IMR-90 (cell line): ENCODE measurements around the gene HMGCS2. TPM values are rescaled to one million over a fixed set of nuclear protein-coding genes. Genes with fewer than 3 reads are reported as not detected.

Source experiments
- ATAC-seq: fragments of 200-7000 bp; cut with Tn5 transposase; 2 replicates; pipeline ENCODE4 v1.9.1; 2020; ENCODE audit warnings: low read depth, mild to moderate bottlenecking, moderate library complexity
- BruUV-seq: library from RNA; stranded (reverse); fragments of 400-500 nt; replicated peaks from 2 replicates; lab custom pipeline; 2021; lab: Mats Ljungman, UMichigan
- CTCF ChIA-PET: fragments of 300-600 bp; formaldehyde crosslinking; extraction: SDS; loops from one replicate; lab custom pipeline; 2021; ENCODE audit warnings: antibody characterized with exemption; lab: Yijun Ruan, JAX
- POLR2A ChIA-PET: fragments of 300-600 bp; sonication (Branson Sonifier 250); formaldehyde crosslinking; loops from one replicate; lab custom pipeline; 2022; ENCODE audit warnings: antibody characterized with exemption; ENCODE audit not compliant: unreplicated experiment; lab: Charles Lee
- DNase-seq: peaks from one replicate; pipeline ENCODE4 v3.0.0; 2013
- H2AFZ ChIP-seq: replicated peaks from 2 replicates; pipeline ENCODE3; 2013; ENCODE audit warnings: low read length, mild to moderate bottlenecking; ENCODE audit not compliant: poor library complexity
- H2AK5ac ChIP-seq: 2 replicates; pipeline ENCODE4 v1.6.1; 2013; ENCODE audit warnings: low read depth, low read length, inconsistent platforms
- H2AK9ac ChIP-seq: replicated peaks from 2 replicates; pipeline ENCODE3; 2013; ENCODE audit warnings: mild to moderate bottlenecking, low read depth, low read length, moderate library complexity; ENCODE audit not compliant: poor library complexity
- H2BK120ac ChIP-seq: 2 replicates; pipeline ENCODE4 v1.6.1; 2013; ENCODE audit warnings: low read depth, low read length, inconsistent platforms
- H2BK15ac ChIP-seq: 3 replicates; pipeline ENCODE4 v1.6.1; 2013; ENCODE audit warnings: low read depth, low read length, inconsistent platforms
- H2BK20ac ChIP-seq: 2 replicates; pipeline ENCODE4 v1.6.1; 2013; ENCODE audit warnings: low read depth, mild to moderate bottlenecking, inconsistent platforms, low read length, moderate library complexity
- H2BK5ac ChIP-seq: 2 replicates; pipeline ENCODE4 v1.6.1; 2013; ENCODE audit warnings: mild to moderate bottlenecking, low read depth, low read length, inconsistent platforms; ENCODE audit not compliant: poor library complexity, severe bottlenecking
- H3K14ac ChIP-seq: replicated peaks from 2 replicates; pipeline ENCODE4 v1.6.1; 2013; ENCODE audit warnings: low read depth, low read length, inconsistent platforms
- H3K18ac ChIP-seq: 2 replicates; pipeline ENCODE4 v1.6.1; 2013; ENCODE audit warnings: low read depth, low read length, control low read depth
- H3K23ac ChIP-seq: 2 replicates; pipeline ENCODE4 v1.6.1; 2013; ENCODE audit warnings: low read depth, low read length, inconsistent platforms
- H3K27ac ChIP-seq: 2 replicates; pipeline ENCODE4 v1.5.1; 2013; ENCODE audit warnings: mild to moderate bottlenecking, control low read depth, low read length; ENCODE audit not compliant: insufficient read depth
- H3K27me3 ChIP-seq: 2 replicates; pipeline ENCODE4 v1.6.1; 2013; ENCODE audit warnings: low read length; ENCODE audit not compliant: control insufficient read depth, insufficient read depth
- H3K36me3 ChIP-seq: 2 replicates; pipeline ENCODE4 v1.6.1; 2013; ENCODE audit warnings: low read length, mixed read lengths; ENCODE audit not compliant: control insufficient read depth, insufficient read depth
- H3K4ac ChIP-seq: 2 replicates; pipeline ENCODE4 v1.6.1; 2013; ENCODE audit warnings: low read depth, low read length, inconsistent platforms
- H3K4me1 ChIP-seq: 2 replicates; pipeline ENCODE4 v1.6.1; 2013; ENCODE audit warnings: low read length, mixed read lengths; ENCODE audit not compliant: control insufficient read depth, insufficient read depth
- H3K4me2 ChIP-seq: 2 replicates; pipeline ENCODE4 v1.6.1; 2013; ENCODE audit warnings: low read depth, mild to moderate bottlenecking, control low read depth, low read length, moderate library complexity
- H3K4me3 ChIP-seq: 2 replicates; pipeline ENCODE4 v1.5.1; 2013; ENCODE audit warnings: low read depth, mild to moderate bottlenecking, control low read depth, low read length, moderate library complexity; ENCODE audit not compliant: insufficient read depth
- H3K56ac ChIP-seq: 2 replicates; pipeline ENCODE4 v1.6.1; 2013; ENCODE audit warnings: low read length, inconsistent platforms; ENCODE audit not compliant: insufficient read depth; ENCODE audit errors: extremely low read depth
- H3K79me1 ChIP-seq, 2 experiments: 2 replicates each; pipeline ENCODE4 v1.6.1; 2013; ENCODE audit warnings: low read length in 2 of 2, inconsistent platforms in 1 of 2, low read depth in 1 of 2
- H3K9ac ChIP-seq: 2 replicates; pipeline ENCODE4 v1.6.1; 2013; ENCODE audit warnings: low read depth, low read length, control low read depth
- H3K9me1 ChIP-seq: 2 replicates; pipeline ENCODE4 v1.6.1; 2013; ENCODE audit warnings: low read length, inconsistent platforms; ENCODE audit not compliant: insufficient read depth
- H3K9me3 ChIP-seq: 2 replicates; pipeline ENCODE4 v1.6.1; 2013; ENCODE audit warnings: low read length; ENCODE audit not compliant: control insufficient read depth, insufficient read depth
- H4K20me1 ChIP-seq: 2 replicates; pipeline ENCODE4 v1.6.1; 2013; ENCODE audit warnings: low read length, inconsistent platforms; ENCODE audit not compliant: insufficient read depth
- H4K5ac ChIP-seq: 2 replicates; pipeline ENCODE4 v1.6.1; 2013; ENCODE audit warnings: mild to moderate bottlenecking, low read depth, low read length, control low read depth
- H4K8ac ChIP-seq, 2 experiments: 2 replicates each; pipeline ENCODE4 v1.6.1; 2013; ENCODE audit warnings: low read depth in 2 of 2, low read length in 2 of 2, control low read depth in 1 of 2, inconsistent platforms in 1 of 2
- H4K91ac ChIP-seq: 2 replicates; pipeline ENCODE4 v1.6.1; 2013; ENCODE audit warnings: low read depth, low read length, inconsistent platforms; ENCODE audit not compliant: insufficient read depth
- CEBPB ChIP-seq: IDR thresholded peaks from 2 replicates; pipeline ENCODE4 v1.6.1; 2012; ENCODE audit warnings: low read depth, low read length, improper control_type of control experiment
- CHD1 ChIP-seq: IDR thresholded peaks from 2 replicates; pipeline ENCODE4 v1.6.1; 2012; ENCODE audit warnings: low read depth, low read length, improper control_type of control experiment
- FOS ChIP-seq: fragments of 150-350 bp; IDR thresholded peaks from 2 replicates; pipeline ENCODE4 v1.6.1; 2016; ENCODE audit warnings: low read depth, low read length
- MAFK ChIP-seq: IDR thresholded peaks from 2 replicates; pipeline ENCODE4 v1.6.1; 2012; ENCODE audit warnings: low read depth, low read length, improper control_type of control experiment
- MAZ ChIP-seq: IDR thresholded peaks from 2 replicates; pipeline ENCODE4 v1.6.1; 2012; ENCODE audit warnings: low read depth, mild to moderate bottlenecking, low read length, improper control_type of control experiment, moderate library complexity, borderline replicate concordance
- MXI1 ChIP-seq: IDR thresholded peaks from 2 replicates; pipeline ENCODE4 v1.6.1; 2012; ENCODE audit warnings: low read depth, mild to moderate bottlenecking, low read length, moderate library complexity, borderline replicate concordance
- NFE2L2 ChIP-seq: fragments of 150-350 bp; IDR thresholded peaks from 2 replicates; pipeline ENCODE4 v1.6.1; 2016; ENCODE audit warnings: low read depth, mild to moderate bottlenecking, low read length
- POLR2A ChIP-seq: IDR thresholded peaks from 2 replicates; pipeline ENCODE4 v1.6.1; 2012; ENCODE audit warnings: mild to moderate bottlenecking, low read depth, low read length
- RAD21 ChIP-seq: IDR thresholded peaks from 2 replicates; pipeline ENCODE4 v1.6.1; 2012; ENCODE audit warnings: low read length, improper control_type of control experiment
- RCOR1 ChIP-seq: IDR thresholded peaks from 2 replicates; pipeline ENCODE4 v1.6.1; 2012; ENCODE audit warnings: mild to moderate bottlenecking, low read length, improper control_type of control experiment; ENCODE audit not compliant: insufficient replicate concordance
- RFX5 ChIP-seq: IDR thresholded peaks from 2 replicates; pipeline ENCODE4 v1.8.0; 2012; ENCODE audit warnings: low read depth, mild to moderate bottlenecking, low read length, moderate library complexity
- WGBS, 2 experiments: methylation state at CpG; one replicate each; pipeline versions ENCODE4 v1.1.5 to v1.1.7; 2013; ENCODE audit warnings: missing lambda C conversion rate in 2 of 2; ENCODE audit not compliant: insufficient read length in 1 of 2; ENCODE audit errors: extremely low coverage in 2 of 2; 5-methylcytosine and 5-hydroxymethylcytosine counted together
- dilution Hi-C: fragments of 300-500 bp; cut with HindIII; formaldehyde crosslinking; loops from one replicate; pipeline ENCODE4 v1.14.3; 2018; ENCODE audit warnings: low sequenced_read_pairs; ENCODE audit not compliant: unreplicated experiment
- in situ Hi-C: fragments of 300-500 bp; cut with MboI; formaldehyde crosslinking; loops from 3 replicates; pipeline ENCODE4 v1.14.3; 2019; ENCODE audit warnings: low sequenced_read_pairs, inconsistent platforms, mixed read lengths
- intact Hi-C: fragments of 100-400 bp; cut with micrococcal nuclease; formaldehyde crosslinking; loops from 2 replicates; pipeline ENCODE4 v1.10.0; 2022
- polyA plus RNA-seq, 3 experiments: library from polyadenylated mRNA; depleted of rRNA; stranded (reverse); fragments of >200 nt; gene quantifications; 2 replicates each; pipeline ENCODE4 v1.2.3, GENCODE V29; 2012; ENCODE audit warnings: low replicate concordance in 1 of 3
- total RNA-seq: library from RNA; depleted of rRNA; stranded (reverse); fragments of >200 nt; gene quantifications from 2 replicates; pipeline ENCODE4 v1.2.3, GENCODE V29; 2012
- TF ChIP-seq, protein P1 (sequence below): fragments of 150-350 bp; IDR thresholded peaks from 2 replicates; pipeline ENCODE4 v1.6.1; 2016; ENCODE audit warnings: low read depth, mild to moderate bottlenecking, low read length, moderate library complexity, borderline replicate concordance
- TF ChIP-seq, protein P2 (sequence below): conservative IDR thresholded peaks from 2 replicates; pipeline ENCODE4 v1.5.1; 2012; ENCODE audit warnings: mild to moderate bottlenecking, low read depth, low read length, improper control_type of control experiment
- TF ChIP-seq, protein P3 (sequence below): fragments of 150-350 bp; IDR thresholded peaks from 2 replicates; pipeline ENCODE4 v1.6.1; 2017; ENCODE audit warnings: mild to moderate bottlenecking, antibody characterized with exemption, low read length, low read depth

The HMGCS2 gene
- total and polyA plus RNA-seq, 2 of the 4 experiments (the other 2 are of a cell fraction) = not detected

DNA sequence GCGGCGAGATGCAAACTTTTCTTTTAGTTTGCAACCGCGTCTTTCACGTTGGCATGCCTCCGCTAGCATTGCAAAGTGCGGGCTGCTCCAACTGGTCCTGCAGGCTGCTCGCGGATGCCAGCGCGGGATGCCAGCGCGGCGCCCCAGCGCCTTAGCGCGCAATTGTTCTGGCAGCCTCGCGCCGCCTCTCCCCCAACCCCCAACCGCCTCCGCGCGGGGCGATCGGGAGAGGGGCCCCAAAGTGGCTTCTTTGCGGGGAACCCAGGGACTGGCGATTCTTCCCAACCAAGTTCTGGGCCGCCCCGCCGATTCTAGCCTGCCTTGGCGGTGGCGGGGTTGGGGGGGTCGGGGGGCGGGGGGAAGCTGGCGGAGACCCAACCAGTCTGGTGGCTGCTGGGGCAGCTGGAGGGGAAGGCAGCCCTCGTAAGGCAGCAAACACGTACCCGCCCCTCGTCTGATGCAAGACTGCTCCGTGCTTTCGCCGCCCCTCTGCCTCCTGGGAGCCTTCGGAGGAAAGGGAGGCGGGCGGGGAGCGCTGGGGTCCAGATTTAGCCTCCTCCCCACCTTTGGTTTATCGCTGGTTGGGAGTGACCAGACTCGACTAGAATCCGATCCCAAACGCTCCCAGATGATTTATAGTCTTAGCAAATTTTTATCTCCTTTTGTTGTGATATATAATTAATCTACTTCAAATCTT is 56.2 kb downstream of the HMGCS2 start:
- in situ Hi-C loops = no loop called here
- H3K27ac ChIP-seq = peak overlapping the region; percentile 84
- peak; percentile 83 for ATAC-seq
- TF ChIP-seq RAD21 (no peak), MXI1 (peak; percentile 38; the same call in 1 of the 2 replicates), RFX5 (no peak), RCOR1 (no peak), NFE2L2 (no peak), CHD1 (no peak), MAFK (no peak), POLR2A (peak; percentile 69; the same call in 1 of the 2 replicates), CEBPB (peak; percentile 98), FOS (no peak), MAZ (peak; percentile 83; the same call in 1 of the 2 replicates)
- TF ChIP-seq, protein P1, sequence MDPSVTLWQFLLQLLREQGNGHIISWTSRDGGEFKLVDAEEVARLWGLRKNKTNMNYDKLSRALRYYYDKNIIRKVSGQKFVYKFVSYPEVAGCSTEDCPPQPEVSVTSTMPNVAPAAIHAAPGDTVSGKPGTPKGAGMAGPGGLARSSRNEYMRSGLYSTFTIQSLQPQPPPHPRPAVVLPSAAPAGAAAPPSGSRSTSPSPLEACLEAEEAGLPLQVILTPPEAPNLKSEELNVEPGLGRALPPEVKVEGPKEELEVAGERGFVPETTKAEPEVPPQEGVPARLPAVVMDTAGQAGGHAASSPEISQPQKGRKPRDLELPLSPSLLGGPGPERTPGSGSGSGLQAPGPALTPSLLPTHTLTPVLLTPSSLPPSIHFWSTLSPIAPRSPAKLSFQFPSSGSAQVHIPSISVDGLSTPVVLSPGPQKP = no peak
- TF ChIP-seq, protein P2, sequence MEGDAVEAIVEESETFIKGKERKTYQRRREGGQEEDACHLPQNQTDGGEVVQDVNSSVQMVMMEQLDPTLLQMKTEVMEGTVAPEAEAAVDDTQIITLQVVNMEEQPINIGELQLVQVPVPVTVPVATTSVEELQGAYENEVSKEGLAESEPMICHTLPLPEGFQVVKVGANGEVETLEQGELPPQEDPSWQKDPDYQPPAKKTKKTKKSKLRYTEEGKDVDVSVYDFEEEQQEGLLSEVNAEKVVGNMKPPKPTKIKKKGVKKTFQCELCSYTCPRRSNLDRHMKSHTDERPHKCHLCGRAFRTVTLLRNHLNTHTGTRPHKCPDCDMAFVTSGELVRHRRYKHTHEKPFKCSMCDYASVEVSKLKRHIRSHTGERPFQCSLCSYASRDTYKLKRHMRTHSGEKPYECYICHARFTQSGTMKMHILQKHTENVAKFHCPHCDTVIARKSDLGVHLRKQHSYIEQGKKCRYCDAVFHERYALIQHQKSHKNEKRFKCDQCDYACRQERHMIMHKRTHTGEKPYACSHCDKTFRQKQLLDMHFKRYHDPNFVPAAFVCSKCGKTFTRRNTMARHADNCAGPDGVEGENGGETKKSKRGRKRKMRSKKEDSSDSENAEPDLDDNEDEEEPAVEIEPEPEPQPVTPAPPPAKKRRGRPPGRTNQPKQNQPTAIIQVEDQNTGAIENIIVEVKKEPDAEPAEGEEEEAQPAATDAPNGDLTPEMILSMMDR = no peak
- TF ChIP-seq, protein P3, sequence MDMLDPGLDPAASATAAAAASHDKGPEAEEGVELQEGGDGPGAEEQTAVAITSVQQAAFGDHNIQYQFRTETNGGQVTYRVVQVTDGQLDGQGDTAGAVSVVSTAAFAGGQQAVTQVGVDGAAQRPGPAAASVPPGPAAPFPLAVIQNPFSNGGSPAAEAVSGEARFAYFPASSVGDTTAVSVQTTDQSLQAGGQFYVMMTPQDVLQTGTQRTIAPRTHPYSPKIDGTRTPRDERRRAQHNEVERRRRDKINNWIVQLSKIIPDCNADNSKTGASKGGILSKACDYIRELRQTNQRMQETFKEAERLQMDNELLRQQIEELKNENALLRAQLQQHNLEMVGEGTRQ = no peak; the same call in 1 of the 2 replicates

More for the DNA sequence above, 56.2 kb downstream of the HMGCS2 start:
- Histone ChIP-seq H3K18ac (peak overlapping the region; percentile 67), H2BK120ac (peak overlapping the region; percentile 89), H2AK5ac (no peak overlapping the region), H3K56ac (peak overlapping the region; percentile 92), H3K14ac (peak overlapping the region; percentile 84), H3K4me2 (peak overlapping the region; percentile 82), H2AK9ac (peak overlapping the region; percentile 98), H2AFZ (peak overlapping the region; percentile 91), H3K9me1 (peaks cover 29% of the 10 kb centered on the region), H3K36me3 (no peaks in the 10 kb centered on the region), H3K4me1 (peaks cover 19% of the 10 kb centered on the region), H3K9ac (peak overlapping the region; percentile 93), H2BK20ac (peak overlapping the region; percentile 78; the same call in 1 of the 2 replicates), H2BK5ac (peak overlapping the region; percentile 59), H4K8ac (peak overlapping the region; percentile 82 to 90), H2BK15ac (peak overlapping the region; percentile 85; the same call in 2 of the 3 replicates), H4K91ac (peak overlapping the region; percentile 96), H3K9me3 (no peaks in the 10 kb centered on the region), H4K20me1 (peaks cover 34% of the 10 kb centered on the region), H3K23ac (peak overlapping the region; percentile 95), H3K79me1 (peaks cover 31 to 42% of the 10 kb centered on the region in 2 experiments), H3K4ac (peak overlapping the region; percentile 97), H3K27me3 (peaks cover 11% of the 10 kb centered on the region), H4K5ac (no peak overlapping the region; the same call in 1 of the 2 replicates), H3K4me3 (peak overlapping the region; percentile 78)
- intact Hi-C loops (loop anchor here (5.0 kb wide), 2 partner anchors 65 to 1785 kb away; partner anchors contain the start of genes GDAP2, WDR3 and ZNF697), dilution Hi-C loops (no loop called here)
- peak; percentile 95 for DNase-seq
- ChIA-PET POLR2A (no interaction called here), CTCF (interaction anchor here (0.7 to 0.9 kb wide), 2 partner anchors 10 to 37 kb away, joined by 3 read pairs; no protein-coding TSS in a partner anchor)
- BruUV-seq = no TSS peak
- 0% methylated on average over 2 of the region's 51 CpGs; no CpG with 5 or more reads in 1 of the 2 experiments for WGBS, 2 experiments
